Cardiac fibroblast (primary cell): ENCODE data around the gene SPNS3.

ENCODE experiments used
- DNase-seq, 2 donors: peaks; one replicate each; pipeline versions ENCODE4 v3.0.0 to v3.0.0-alpha.2; 2010; ENCODE audit warnings: low read depth in 2 of 2
- H3K4me3 ChIP-seq, 2 donors: replicated peaks in 1 of 2; 1 replicate in 1 of 2; 2 replicates in 1 of 2; pipeline ENCODE4 v1.5.1; 2011; ENCODE audit warnings: low read depth in 2 of 2, low read length in 2 of 2, mild to moderate bottlenecking in 2 of 2, moderate library complexity in 1 of 2
- CTCF ChIP-seq: IDR thresholded peaks from one replicate; pipeline ENCODE4 v1.5.1; 2011; ENCODE audit warnings: low read depth, mild to moderate bottlenecking, low read length, inconsistent platforms

Gene SPNS3

GRCh38 chr17:4536259-4536741 lies 102.6 kb downstream of the SPNS3 start:
- TF ChIP-seq CTCF, result no peak
- no peak overlapping the region for H3K4me3 ChIP-seq
- DNase-seq, result peak in 1 of 2 donors; percentile 19

DNA sequence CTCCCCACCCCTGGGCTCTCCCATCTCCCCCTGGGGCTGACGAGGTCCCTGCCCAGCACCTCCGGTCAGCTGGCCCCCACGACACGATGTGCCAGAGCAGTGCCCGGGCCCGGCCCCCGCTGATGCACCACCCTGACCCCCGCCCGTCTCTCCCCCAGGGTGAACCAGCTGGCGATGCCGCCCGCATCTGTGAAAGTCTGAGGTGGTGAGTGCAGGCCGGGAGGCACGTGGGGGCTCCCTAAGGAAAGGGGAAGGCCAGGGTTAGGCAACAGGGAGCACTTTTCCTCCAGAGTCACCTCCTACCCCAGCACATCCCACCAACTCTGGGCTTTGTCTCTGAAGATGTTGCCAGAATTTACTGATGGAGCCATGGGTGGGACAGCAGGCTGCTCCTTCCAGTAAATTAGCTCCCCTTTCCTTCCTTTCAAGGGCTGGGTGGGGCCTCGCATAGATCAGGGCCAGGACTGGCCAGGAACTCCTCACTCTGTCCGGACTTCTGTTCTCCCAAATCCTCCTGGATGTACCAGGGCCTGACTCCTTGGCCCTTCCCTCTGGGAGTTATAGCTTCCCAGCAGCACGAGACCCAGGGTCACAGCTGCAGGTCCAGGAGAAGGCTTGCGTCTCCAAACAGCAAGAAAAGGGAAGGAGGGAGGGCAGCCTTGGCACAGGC lies 103.1 kb downstream of the SPNS3 start:
- DNase-seq, result peak; percentile 75 to 77
- TF ChIP-seq CTCF, result no peak
- H3K4me3 ChIP-seq, result no peak overlapping the region
